ENCODE data around the gene PIK3R5. TPM values are rescaled to one million over a fixed set of nuclear protein-coding genes. Genes with fewer than 3 reads are reported as not detected.

PIK3R5 gene
- total and polyA plus RNA-seq, 2 donors (not counting 1 experiment from before 2014, with no cell fraction given), result 63.1 to 70.0 TPM

- intact Hi-C loops (cut with micrococcal nuclease), result no loop called here
- Mint-ChIP-seq H3K4me3 (no peak overlapping the region), H3K27me3 (peaks cover 68% of the 10 kb centered on the region), H3K4me1 (peaks cover 21% of the 10 kb centered on the region), H3K27ac (no peak overlapping the region), H3K9me3 (ENCODE audit: insufficient read depth) (no peaks in the 10 kb centered on the region)
- Histone ChIP-seq H3K9ac (ENCODE audit: low read length) (no peak overlapping the region), H3K4me1 (ENCODE audit: control insufficient read depth in 2 of 2, insufficient read depth in 2 of 2, low read length in 2 of 2) (peaks cover 20 to 26% of the 10 kb centered on the region in 2 donors), H3K9me3 (ENCODE audit: control extremely low read depth in 1 of 3, control insufficient read depth in 2 of 3, insufficient read depth in 1 of 3, low read length in 2 of 3) (peaks cover 0 to 25% (median 0%) of the 10 kb centered on the region in 3 donors), H3K27me3 (replicated peaks in 1 of 4; ENCODE audit: control extremely low read depth in 1 of 4, control insufficient read depth in 3 of 4, insufficient read depth in 4 of 4, low read length in 3 of 4) (peaks cover 0 to 52% (median 35%) of the 10 kb centered on the region in 4 experiments), H3K79me2 (ENCODE audit: control insufficient read depth, insufficient read depth, low read length) (no peaks in the 10 kb centered on the region), H4K20me1 (ENCODE audit: control insufficient read depth, insufficient read depth, low read length, poor library complexity, severe bottlenecking) (no peaks in the 10 kb centered on the region), H3K36me3 (replicated peaks in 1 of 2; ENCODE audit: control extremely low read depth in 1 of 2, control insufficient read depth in 1 of 2, extremely low read depth in 1 of 2, insufficient read depth in 2 of 2, low read length in 1 of 2) (no peaks in the 10 kb centered on the region), H3K4me3 (ENCODE audit: control extremely low read depth in 1 of 5, extremely low read depth in 1 of 5, insufficient read depth in 1 of 5, low read depth in 2 of 5, low read length in 4 of 5) (no peak overlapping the region), H2AFZ (ENCODE audit: insufficient read depth, low read depth, low read length, poor library complexity, severe bottlenecking) (no peak overlapping the region), H3K4me2 (replicated peaks; ENCODE audit: low read depth, low read length, poor library complexity, severe bottlenecking) (no peak overlapping the region), H3K27ac (ENCODE audit: low read length in 2 of 2) (no peak overlapping the region)
- TF ChIP-seq, protein P1, sequence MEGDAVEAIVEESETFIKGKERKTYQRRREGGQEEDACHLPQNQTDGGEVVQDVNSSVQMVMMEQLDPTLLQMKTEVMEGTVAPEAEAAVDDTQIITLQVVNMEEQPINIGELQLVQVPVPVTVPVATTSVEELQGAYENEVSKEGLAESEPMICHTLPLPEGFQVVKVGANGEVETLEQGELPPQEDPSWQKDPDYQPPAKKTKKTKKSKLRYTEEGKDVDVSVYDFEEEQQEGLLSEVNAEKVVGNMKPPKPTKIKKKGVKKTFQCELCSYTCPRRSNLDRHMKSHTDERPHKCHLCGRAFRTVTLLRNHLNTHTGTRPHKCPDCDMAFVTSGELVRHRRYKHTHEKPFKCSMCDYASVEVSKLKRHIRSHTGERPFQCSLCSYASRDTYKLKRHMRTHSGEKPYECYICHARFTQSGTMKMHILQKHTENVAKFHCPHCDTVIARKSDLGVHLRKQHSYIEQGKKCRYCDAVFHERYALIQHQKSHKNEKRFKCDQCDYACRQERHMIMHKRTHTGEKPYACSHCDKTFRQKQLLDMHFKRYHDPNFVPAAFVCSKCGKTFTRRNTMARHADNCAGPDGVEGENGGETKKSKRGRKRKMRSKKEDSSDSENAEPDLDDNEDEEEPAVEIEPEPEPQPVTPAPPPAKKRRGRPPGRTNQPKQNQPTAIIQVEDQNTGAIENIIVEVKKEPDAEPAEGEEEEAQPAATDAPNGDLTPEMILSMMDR (IDR thresholded peaks at IDR 0.05), result peak; percentile 60
- no peak for TF ChIP-seq EZH2 (IDR thresholded peaks at IDR 0.05; ENCODE audit: borderline replicate concordance, insufficient read depth, low read depth, low read length, poor library complexity, severe bottlenecking)
- 100% methylated on average over 1 of the region's 2 CpGs for WGBS (ENCODE audit: insufficient coverage)
- ATAC-seq (ENCODE audit: low read depth) (no peak), DNase-seq (no peak)
- ChIA-PET POLR2A (no interaction called here), CTCF (interaction anchor here (0.6 to 6.3 kb wide), 2 partner anchors 9 to 207 kb away, joined by 4 to 32 read pairs; no protein-coding TSS in a partner anchor)
Observed at GRCh38 chr17:9007052-9007714, 41.7 kb upstream of the PIK3R5 start.

DNA sequence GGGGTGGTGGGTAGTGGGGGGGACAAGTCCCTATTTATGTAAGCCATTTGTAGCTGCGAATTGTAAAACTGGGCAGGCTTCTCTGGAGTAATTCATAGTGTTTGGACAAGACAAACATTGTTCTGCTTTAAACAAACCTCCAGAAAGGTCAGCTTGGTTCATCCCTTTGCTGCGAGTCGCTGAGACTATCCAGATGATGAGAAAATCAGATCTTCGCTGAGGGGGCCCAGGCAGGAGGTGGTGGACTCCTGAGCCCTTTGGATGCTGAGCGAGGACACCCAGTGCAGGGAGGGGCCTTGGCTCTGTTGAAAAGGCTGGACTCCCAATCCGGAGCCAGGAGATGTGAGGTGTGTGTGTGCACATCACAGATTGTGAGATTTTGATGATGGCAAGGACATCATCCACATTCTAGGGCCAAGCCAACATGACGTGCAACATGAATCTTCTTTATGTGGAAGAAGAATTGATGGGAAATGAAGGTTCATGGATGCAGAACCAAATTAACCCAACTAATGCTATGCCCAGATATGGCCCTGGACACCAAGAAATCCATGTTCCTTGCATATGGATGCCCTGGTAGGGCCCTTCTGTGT, 40.8 kb upstream of the PIK3R5 start:
- 96% methylated on average over 6 of the region's 7 CpGs for WGBS (ENCODE audit: insufficient coverage)
- peaks cover 0 to 57% (median 38%) of the 10 kb centered on the region in 4 experiments for H3K27me3 ChIP-seq (replicated peaks in 1 of 4; ENCODE audit: control extremely low read depth in 1 of 4, control insufficient read depth in 3 of 4, insufficient read depth in 4 of 4, low read length in 3 of 4)
- ATAC-seq (ENCODE audit: low read depth) (no peak), DNase-seq (no peak)
- no peak for TF ChIP-seq EZH2 (IDR thresholded peaks at IDR 0.05; ENCODE audit: borderline replicate concordance, insufficient read depth, low read depth, low read length, poor library complexity, severe bottlenecking)
- TF ChIP-seq, protein P1 (IDR thresholded peaks at IDR 0.05), result no peak
- no peak overlapping the region for H3K27ac ChIP-seq (ENCODE audit: low read length in 2 of 2)
- H3K79me2 ChIP-seq (ENCODE audit: control insufficient read depth, insufficient read depth, low read length), result no peaks in the 10 kb centered on the region
- intact Hi-C loops (cut with micrococcal nuclease), result no loop called here
- no peak overlapping the region for H3K4me2 ChIP-seq (replicated peaks; ENCODE audit: low read depth, low read length, poor library complexity, severe bottlenecking)
- Mint-ChIP-seq H3K9me3 (ENCODE audit: insufficient read depth) (no peaks in the 10 kb centered on the region), H3K27ac (no peak overlapping the region), H3K4me1 (peaks cover 27% of the 10 kb centered on the region), H3K27me3 (peaks cover 72% of the 10 kb centered on the region), H3K4me3 (no peak overlapping the region)
- CTCF ChIA-PET, result interaction anchor here (0.6 to 6.3 kb wide), 3 partner anchors 8 to 206 kb away, joined by 3 to 32 read pairs (median 4); no protein-coding TSS in a partner anchor
- no peak overlapping the region for H2AFZ ChIP-seq (ENCODE audit: insufficient read depth, low read depth, low read length, poor library complexity, severe bottlenecking)
- no peaks in the 10 kb centered on the region for H4K20me1 ChIP-seq (ENCODE audit: control insufficient read depth, insufficient read depth, low read length, poor library complexity, severe bottlenecking)
- POLR2A ChIA-PET, result no interaction called here
- no peak overlapping the region for H3K4me3 ChIP-seq (ENCODE audit: control extremely low read depth in 1 of 5, extremely low read depth in 1 of 5, insufficient read depth in 1 of 5, low read depth in 2 of 5, low read length in 4 of 5)
- H3K4me1 ChIP-seq (ENCODE audit: control insufficient read depth in 2 of 2, insufficient read depth in 2 of 2, low read length in 2 of 2), result peaks cover 29 to 33% of the 10 kb centered on the region in 2 donors
- H3K9me3 ChIP-seq (ENCODE audit: control extremely low read depth in 1 of 3, control insufficient read depth in 2 of 3, insufficient read depth in 1 of 3, low read length in 2 of 3), result peaks cover 0 to 26% (median 0%) of the 10 kb centered on the region in 3 donors
- no peak overlapping the region for H3K9ac ChIP-seq (ENCODE audit: low read length)
- no peaks in the 10 kb centered on the region for H3K36me3 ChIP-seq (replicated peaks in 1 of 2; ENCODE audit: control extremely low read depth in 1 of 2, control insufficient read depth in 1 of 2, extremely low read depth in 1 of 2, insufficient read depth in 2 of 2, low read length in 1 of 2)

Data from B cell (primary cell).